ENCODE measurements around the gene CCDC106.

Gene CCDC106

GRCh38 chr19:55617426-55617825 is 30.6 kb upstream of the CCDC106 start:
- H3K4me1 ChIP-seq (ENCODE audit: low read length), result no peaks in the 10 kb centered on the region
- H4K20me1 ChIP-seq (ENCODE audit: insufficient read depth, low read length), result no peaks in the 10 kb centered on the region
- TF ChIP-seq EZH2 (optimal IDR thresholded peaks at IDR 0.05; ENCODE audit: low read depth, low read length), result no peak
- TF ChIP-seq CTCF (IDR thresholded peaks at IDR 0.05; ENCODE audit: low read length), result no peak
- no peak for TF ChIP-seq EZH2phosphoT487 (IDR thresholded peaks at IDR 0.05; ENCODE audit: low read length)
- H3K79me2 ChIP-seq (ENCODE audit: low read length), result 0 out of 2 replicates have a peak, but pooled peaks cover 3% of the 10 kb centered on the region
- no peaks in the 10 kb centered on the region for H3K36me3 ChIP-seq (replicated peaks; ENCODE audit: insufficient read depth, low read length)
- no peaks in the 10 kb centered on the region for H3F3A ChIP-seq (ENCODE audit: insufficient read depth, low read length)
- no peaks in the 10 kb centered on the region for H3K9me2 ChIP-seq (replicated peaks; ENCODE audit: insufficient read depth, low read length)
- H3K27ac ChIP-seq (ENCODE audit: low read length), result no peak overlapping the region
- H3K27me3 ChIP-seq (replicated peaks; ENCODE audit: insufficient read depth, low read length), result no peaks in the 10 kb centered on the region
- H3K9me3 ChIP-seq (replicated peaks; ENCODE audit: insufficient read depth, low read length), result no peaks in the 10 kb centered on the region
- no peak overlapping the region for H3K4me3 ChIP-seq (ENCODE audit: low read length)
- DNase-seq, result no peak
- H3K4me2 ChIP-seq (ENCODE audit: low read depth, low read length), result no peak overlapping the region
- no peak overlapping the region for H3K9ac ChIP-seq (ENCODE audit: low read length)
- H2AFZ ChIP-seq (ENCODE audit: low read length), result no peak overlapping the region

GRCh38 chr19:55618426-55618825 is 29.6 kb upstream of the CCDC106 start:
- no peaks in the 10 kb centered on the region for H3K36me3 ChIP-seq (replicated peaks; ENCODE audit: insufficient read depth, low read length)

GRCh38 chr19:55619286-55619685 is 28.7 kb upstream of the CCDC106 start:
- TF ChIP-seq EZH2phosphoT487 (IDR thresholded peaks at IDR 0.05; ENCODE audit: low read length), result no peak
- TF ChIP-seq EZH2 (optimal IDR thresholded peaks at IDR 0.05; ENCODE audit: low read depth, low read length), result no peak
- TF ChIP-seq CTCF (IDR thresholded peaks at IDR 0.05; ENCODE audit: low read length), result no peak
- no peak overlapping the region for H3K27ac ChIP-seq (ENCODE audit: low read length)
- DNase-seq, result no peak

More at GRCh38 chr19:55618426-55618825, 29.6 kb upstream of the CCDC106 start:
- H3K4me3 ChIP-seq (ENCODE audit: low read length), result no peak overlapping the region
- no peaks in the 10 kb centered on the region for H4K20me1 ChIP-seq (ENCODE audit: insufficient read depth, low read length)
- H3K27me3 ChIP-seq (replicated peaks; ENCODE audit: insufficient read depth, low read length), result no peaks in the 10 kb centered on the region
- H2AFZ ChIP-seq (ENCODE audit: low read length), result no peak overlapping the region
- H3K4me2 ChIP-seq (ENCODE audit: low read depth, low read length), result no peak overlapping the region
- H3F3A ChIP-seq (ENCODE audit: insufficient read depth, low read length), result 0 out of 2 replicates have a peak, but pooled peaks cover 3% of the 10 kb centered on the region
- H3K9ac ChIP-seq (ENCODE audit: low read length), result no peak overlapping the region
- DNase-seq, result no peak
- TF ChIP-seq CTCF (IDR thresholded peaks at IDR 0.05; ENCODE audit: low read length) (no peak), EZH2 (optimal IDR thresholded peaks at IDR 0.05; ENCODE audit: low read depth, low read length) (no peak), EZH2phosphoT487 (IDR thresholded peaks at IDR 0.05; ENCODE audit: low read length) (no peak)
- H3K9me3 ChIP-seq (replicated peaks; ENCODE audit: insufficient read depth, low read length), result no peaks in the 10 kb centered on the region
- H3K9me2 ChIP-seq (replicated peaks; ENCODE audit: insufficient read depth, low read length), result no peaks in the 10 kb centered on the region
- H3K27ac ChIP-seq (ENCODE audit: low read length), result no peak overlapping the region
- H3K4me1 ChIP-seq (ENCODE audit: low read length), result no peaks in the 10 kb centered on the region
- H3K79me2 ChIP-seq (ENCODE audit: low read length), result no peaks in the 10 kb centered on the region

More at GRCh38 chr19:55619286-55619685, 28.7 kb upstream of the CCDC106 start:
- Histone ChIP-seq H3K36me3 (replicated peaks; ENCODE audit: insufficient read depth, low read length) (no peaks in the 10 kb centered on the region), H3K9me3 (replicated peaks; ENCODE audit: insufficient read depth, low read length) (no peaks in the 10 kb centered on the region), H2AFZ (ENCODE audit: low read length) (no peak overlapping the region), H3K9ac (ENCODE audit: low read length) (no peak overlapping the region), H3F3A (ENCODE audit: insufficient read depth, low read length) (0 out of 2 replicates have a peak, but pooled peaks cover 9% of the 10 kb centered on the region), H3K4me3 (ENCODE audit: low read length) (no peak overlapping the region), H3K79me2 (ENCODE audit: low read length) (no peaks in the 10 kb centered on the region; the same call in 1 of the 2 replicates), H4K20me1 (ENCODE audit: insufficient read depth, low read length) (no peaks in the 10 kb centered on the region), H3K4me2 (ENCODE audit: low read depth, low read length) (no peak overlapping the region), H3K9me2 (replicated peaks; ENCODE audit: insufficient read depth, low read length) (no peaks in the 10 kb centered on the region), H3K4me1 (ENCODE audit: low read length) (no peaks in the 10 kb centered on the region), H3K27me3 (replicated peaks; ENCODE audit: insufficient read depth, low read length) (no peaks in the 10 kb centered on the region)

Data from MM.1S (cell line).